ENCODE data around the gene ERBB4.

DNA sequence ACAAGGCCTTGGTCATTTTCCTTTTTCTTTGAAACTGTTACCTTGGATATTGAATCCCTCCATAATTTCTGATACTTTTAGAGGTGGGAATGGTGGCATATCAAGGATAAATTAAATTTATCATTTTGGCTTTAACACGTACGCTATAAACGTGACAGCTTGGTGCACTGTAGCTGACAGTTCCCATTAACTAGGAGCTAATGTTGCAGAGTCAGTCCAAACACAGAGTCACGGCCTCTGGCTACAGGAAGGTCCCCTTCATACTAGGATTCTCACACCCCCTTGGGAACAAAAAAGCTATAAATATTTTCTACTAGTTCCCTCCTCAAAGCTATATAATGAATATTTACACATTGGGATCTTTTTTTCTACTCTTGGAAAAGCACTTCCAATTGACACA, 17.7 kb upstream of the ERBB4 start:
- TF ChIP-seq CTCF (conservative IDR thresholded peaks at IDR 0.05; ENCODE audit: low read length), result no peak
- no peak for TF ChIP-seq EZH2phosphoT487 (IDR thresholded peaks at IDR 0.05; ENCODE audit: borderline replicate concordance, low read depth, low read length)
